HepG2 (cell line): ENCODE measurements around the gene SLC35F3. TPM values are rescaled to one million over a fixed set of nuclear protein-coding genes. Genes with fewer than 3 reads are reported as not detected.
A peak's percentile ranks its signal among the peaks of the same experiment; 100 is the strongest.

ENCODE experiments used
- AGO2 ChIP-seq: fragments of 200-400 bp; formaldehyde crosslinking; optimal IDR thresholded peaks from 2 replicates; pipeline ENCODE3; 2017; ENCODE audit warnings: mild to moderate bottlenecking, low read depth, low read length, moderate library complexity
- ARHGAP35 ChIP-seq: sonication (generic); formaldehyde crosslinking; IDR thresholded peaks from 2 replicates; pipeline ENCODE4 v1.9.0; 2022; ENCODE audit warnings: mild to moderate bottlenecking, inconsistent platforms, moderate library complexity, missing genetic modification reagents, borderline replicate concordance
- CAMTA2 ChIP-seq: sonication (generic); formaldehyde crosslinking; IDR thresholded peaks from 2 replicates; pipeline ENCODE4 v1.4.0; 2020; ENCODE audit warnings: mild to moderate bottlenecking, missing genetic modification reagents, borderline replicate concordance
- CEBPZ ChIP-seq: IDR thresholded peaks from 2 replicates; pipeline ENCODE4 v1.6.1; 2012; ENCODE audit warnings: low read length, improper control_type of control experiment
- EEA1 ChIP-seq: sonication (generic); formaldehyde crosslinking; IDR thresholded peaks from 2 replicates; pipeline ENCODE4 v1.5.1; 2020; ENCODE audit warnings: mild to moderate bottlenecking, missing genetic modification reagents, borderline replicate concordance
- ELF3 ChIP-seq: IDR thresholded peaks from 2 replicates; pipeline ENCODE4 v1.6.1; 2016; ENCODE audit warnings: missing genetic modification reagents, missing compliant biosample characterization
- HOXA5 ChIP-seq: sonication (generic); formaldehyde crosslinking; IDR thresholded peaks from 2 replicates; pipeline ENCODE4 v1.4.0; 2020; ENCODE audit warnings: missing genetic modification reagents
- HOXA9 ChIP-seq: sonication (generic); formaldehyde crosslinking; IDR thresholded peaks from 2 replicates; pipeline ENCODE4 v1.8.1; 2022; ENCODE audit warnings: missing genetic modification reagents, mild to moderate bottlenecking, moderate library complexity, borderline replicate concordance
- NCOR1 ChIP-seq: fragments of 200-600 bp; sonication (generic); IDR thresholded peaks from 2 replicates; pipeline ENCODE4 v1.7.0; 2017; ENCODE audit warnings: antibody characterized with exemption, low read length, borderline replicate concordance
- PAWR ChIP-seq: sonication (generic); formaldehyde crosslinking; IDR thresholded peaks from 2 replicates; pipeline ENCODE4 v1.4.0; 2020; ENCODE audit warnings: missing genetic modification reagents, mild to moderate bottlenecking, borderline replicate concordance
- PAXIP1 ChIP-seq: sonication (generic); formaldehyde crosslinking; conservative IDR thresholded peaks from 2 replicates; pipeline ENCODE4 v1.4.0; 2020; ENCODE audit warnings: mild to moderate bottlenecking, missing genetic modification reagents, moderate library complexity
- PCBP1 ChIP-seq: fragments of 200-400 bp; formaldehyde crosslinking; IDR thresholded peaks from 2 replicates; pipeline ENCODE4 v1.6.1; 2017; ENCODE audit warnings: mild to moderate bottlenecking, low read depth, low read length, borderline replicate concordance
- REL ChIP-seq: sonication (generic); formaldehyde crosslinking; conservative IDR thresholded peaks from 2 replicates; pipeline ENCODE4 v1.8.0; 2022; ENCODE audit warnings: mild to moderate bottlenecking, missing genetic modification reagents, moderate library complexity
- RXRB ChIP-seq: IDR thresholded peaks from 2 replicates; pipeline ENCODE4 v1.6.1; 2016; ENCODE audit warnings: borderline replicate concordance, missing genetic modification reagents, missing compliant biosample characterization
- SAFB2 ChIP-seq: sonication (generic); formaldehyde crosslinking; IDR thresholded peaks from 2 replicates; pipeline ENCODE4 v1.5.1; 2020; ENCODE audit warnings: missing genetic modification reagents, low read depth, mild to moderate bottlenecking, borderline replicate concordance
- TAF1 ChIP-seq: sonication (generic); formaldehyde crosslinking; IDR thresholded peaks from 2 replicates; pipeline ENCODE4 v1.4.0; 2020; ENCODE audit warnings: missing genetic modification reagents
- ZNF24 ChIP-seq: fragments of 450-650 bp; IDR thresholded peaks from 2 replicates; pipeline ENCODE4 v1.6.1; 2017; ENCODE audit warnings: antibody characterized with exemption, mild to moderate bottlenecking
- ZNF331 ChIP-seq: sonication (generic); formaldehyde crosslinking; IDR thresholded peaks from 2 replicates; pipeline ENCODE4 v1.4.0; 2020; ENCODE audit warnings: missing genetic modification reagents
- ZNF451 ChIP-seq: sonication (generic); formaldehyde crosslinking; IDR thresholded peaks from 2 replicates; pipeline ENCODE4 v1.5.0; 2020; ENCODE audit warnings: mild to moderate bottlenecking, missing genetic modification reagents
- ZNF841 ChIP-seq: sonication (generic); formaldehyde crosslinking; IDR thresholded peaks from 2 replicates; pipeline ENCODE4 v1.8.1; 2023; ENCODE audit warnings: missing genetic modification reagents, borderline replicate concordance
- ZNF850 ChIP-seq: sonication (generic); formaldehyde crosslinking; conservative IDR thresholded peaks from 2 replicates; pipeline ENCODE4 v1.9.0; 2021; ENCODE audit warnings: mild to moderate bottlenecking, missing genetic modification reagents
- polyA plus RNA-seq, 8 experiments: library from polyadenylated mRNA; depleted of rRNA in 3 of 8; stranded (reverse) in 7 of 8; unstranded in 1 of 8; fragments of >200 nt; fragmentation: Illumina TruSeq in 4 of 8; extraction: Trizol in 4 of 8; gene quantifications; 2 replicates each; pipeline versions ENCODE4 v1.2.1 to v1.2.3, GENCODE V29; 2011 to 2016; ENCODE audit warnings: low read depth in 4 of 8, missing spikeins in 1 of 8, mixed read lengths in 1 of 8; ENCODE audit not compliant: insufficient read depth in 1 of 8
- total RNA-seq, 5 experiments: library from RNA; depleted of rRNA; stranded (reverse); fragments of >200 nt; fragmentation: Illumina TruSeq; extraction: Trizol; gene quantifications; 2 replicates each; pipeline ENCODE4 v1.2.3, GENCODE V29; 2016; ENCODE audit warnings: low read depth in 1 of 5
- TF ChIP-seq, protein P1 (sequence below): sonication (generic); formaldehyde crosslinking; conservative IDR thresholded peaks from 2 replicates; pipeline ENCODE4 v1.4.0; 2020; ENCODE audit warnings: missing genetic modification reagents

Gene SLC35F3
- total and polyA plus RNA-seq, 2 of the 13 experiments (the other 11 are each of a cell fraction or from before 2014, with no cell fraction given), result not detected

GRCh38 chr1:234327577-234328164 is 423.2 kb downstream of the SLC35F3 start (continued):
- TF ChIP-seq PAXIP1, result peak; percentile 97
- no peak for TF ChIP-seq PCBP1
- TF ChIP-seq SAFB2 (CRISPR knock-in tag), result peak; percentile 48; the same call in 1 of the 2 replicates
- no peak for TF ChIP-seq ZNF451 (CRISPR knock-in tag)
- TF ChIP-seq CAMTA2 (CRISPR knock-in tag), result no peak
- no peak for TF ChIP-seq ZNF841 (CRISPR knock-in tag)
- no peak for TF ChIP-seq HOXA9 (CRISPR knock-in tag)
- TF ChIP-seq ELF3 (CRISPR knock-in tag), result 0 out of 2 replicates have a peak, but pooled peaks have one; percentile 15
- TF ChIP-seq RXRB (CRISPR knock-in tag), result peak; percentile 57; the same call in 1 of the 2 replicates
- no peak for TF ChIP-seq ZNF850 (CRISPR knock-in tag)
- no peak for TF ChIP-seq PAWR (CRISPR knock-in tag)
- no peak for TF ChIP-seq TAF1
- TF ChIP-seq ZNF24, result no peak
- TF ChIP-seq AGO2, result no peak
- peak; percentile 65; the same call in 1 of the 2 replicates for TF ChIP-seq HOXA5 (CRISPR knock-in tag)
- TF ChIP-seq, protein P1, sequence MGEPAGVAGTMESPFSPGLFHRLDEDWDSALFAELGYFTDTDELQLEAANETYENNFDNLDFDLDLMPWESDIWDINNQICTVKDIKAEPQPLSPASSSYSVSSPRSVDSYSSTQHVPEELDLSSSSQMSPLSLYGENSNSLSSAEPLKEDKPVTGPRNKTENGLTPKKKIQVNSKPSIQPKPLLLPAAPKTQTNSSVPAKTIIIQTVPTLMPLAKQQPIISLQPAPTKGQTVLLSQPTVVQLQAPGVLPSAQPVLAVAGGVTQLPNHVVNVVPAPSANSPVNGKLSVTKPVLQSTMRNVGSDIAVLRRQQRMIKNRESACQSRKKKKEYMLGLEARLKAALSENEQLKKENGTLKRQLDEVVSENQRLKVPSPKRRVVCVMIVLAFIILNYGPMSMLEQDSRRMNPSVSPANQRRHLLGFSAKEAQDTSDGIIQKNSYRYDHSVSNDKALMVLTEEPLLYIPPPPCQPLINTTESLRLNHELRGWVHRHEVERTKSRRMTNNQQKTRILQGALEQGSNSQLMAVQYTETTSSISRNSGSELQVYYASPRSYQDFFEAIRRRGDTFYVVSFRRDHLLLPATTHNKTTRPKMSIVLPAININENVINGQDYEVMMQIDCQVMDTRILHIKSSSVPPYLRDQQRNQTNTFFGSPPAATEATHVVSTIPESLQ, result no peak; the same call in 1 of the 2 replicates
- TF ChIP-seq REL (CRISPR knock-in tag), result no peak
- TF ChIP-seq CEBPZ, result no peak
- peak; percentile 67 for TF ChIP-seq ZNF331 (CRISPR knock-in tag)
- no peak for TF ChIP-seq EEA1 (CRISPR knock-in tag)
- peak; percentile 60; the same call in 1 of the 2 replicates for TF ChIP-seq NCOR1
- TF ChIP-seq ARHGAP35 (CRISPR knock-in tag), result no peak
